NCI-H1092 treated with DMSO at 0.1 percent for 48 hours (cell line): Measurements from ENCODE around the gene C6orf136.

ENCODE experiments used
- DNase-seq: peaks from one replicate; lab custom pipeline; 2025; lab: John Stamatoyannopoulos, UW

The C6orf136 gene

DNA sequence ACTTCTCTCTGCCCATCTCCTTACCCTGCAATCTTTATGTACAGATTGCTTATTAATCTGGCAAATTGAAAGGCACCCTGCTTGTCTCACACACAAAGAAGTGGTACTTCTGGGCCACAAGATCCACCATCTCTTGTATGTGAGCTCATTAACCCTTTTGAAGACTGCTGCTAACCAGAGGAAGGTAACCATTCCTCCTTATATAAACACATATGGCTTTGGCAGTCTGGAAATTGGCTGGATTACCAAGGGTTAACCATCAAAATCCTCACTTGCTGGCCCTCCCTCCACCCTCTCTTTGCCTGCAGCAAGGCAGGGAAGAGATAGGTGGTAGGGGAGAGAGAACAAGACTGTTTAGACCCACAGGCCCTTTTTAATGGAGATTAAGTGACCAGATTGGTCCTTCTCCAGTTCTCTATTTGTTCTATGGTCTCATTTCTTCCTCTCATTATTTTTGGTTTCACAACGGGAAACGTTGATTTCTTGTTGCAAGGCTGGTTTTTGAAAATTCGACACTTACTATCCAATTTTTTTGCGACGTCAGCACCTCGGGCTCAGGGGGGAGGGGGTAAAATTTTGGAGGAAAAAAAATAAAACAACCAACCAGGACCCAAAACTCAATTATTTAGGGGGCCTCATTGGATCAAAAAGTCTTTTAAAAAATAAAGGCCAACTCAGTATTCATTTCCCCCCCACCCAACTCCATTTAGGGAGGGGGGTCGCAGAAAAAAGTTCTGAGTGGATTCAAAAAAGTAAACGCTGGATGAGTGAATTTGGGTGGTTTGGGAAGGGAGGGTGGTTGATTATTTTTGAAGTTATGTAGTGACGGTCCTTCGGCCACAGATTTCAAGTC lies 30.7 kb upstream of the C6orf136 start:
- DNase-seq, result no peak

DNA sequence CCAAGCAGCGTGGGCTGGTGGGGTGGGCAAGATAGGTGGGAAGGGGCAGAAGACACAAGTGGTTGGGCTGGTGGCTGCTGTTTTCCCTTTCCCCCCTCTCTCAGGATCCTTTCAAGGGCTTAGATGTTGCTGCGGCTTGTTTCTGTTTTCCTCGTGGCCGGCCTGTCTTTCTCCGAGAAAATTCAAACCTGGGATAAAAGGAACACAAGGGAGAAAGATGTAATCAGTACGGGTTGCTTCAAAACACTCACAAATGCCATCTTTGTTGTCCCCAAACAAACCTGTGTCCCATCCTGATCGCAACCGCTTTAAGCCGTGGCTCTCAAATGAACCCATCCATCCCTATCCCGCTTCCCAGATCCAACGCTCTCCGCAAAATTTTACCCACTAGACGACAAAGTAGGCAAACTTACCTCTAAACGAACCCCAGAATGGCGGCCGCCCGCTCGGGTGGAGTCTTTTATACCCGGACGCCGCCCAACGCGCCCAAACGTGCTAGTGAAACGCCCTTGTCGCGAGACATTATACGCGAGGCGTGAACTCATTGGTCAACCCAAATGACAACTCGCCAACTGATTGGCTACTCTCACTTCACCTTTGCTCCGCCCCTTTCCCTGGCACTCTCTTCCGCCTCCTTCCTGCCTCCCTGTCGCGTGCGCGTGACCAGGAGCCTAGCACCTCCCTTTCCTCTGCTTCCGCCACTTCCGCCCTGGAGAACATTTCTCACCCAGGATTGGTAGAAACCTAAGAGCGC lies 29.9 kb upstream of the C6orf136 start, which contains the start of gene PPP1R10:
PPP1R10 (minus strand) TSS at position 433 of the 754 bp plus-strand sequence. CDS start 7,299 bp downstream, outside the sequence.
- peak; percentile 99 for DNase-seq

DNA sequence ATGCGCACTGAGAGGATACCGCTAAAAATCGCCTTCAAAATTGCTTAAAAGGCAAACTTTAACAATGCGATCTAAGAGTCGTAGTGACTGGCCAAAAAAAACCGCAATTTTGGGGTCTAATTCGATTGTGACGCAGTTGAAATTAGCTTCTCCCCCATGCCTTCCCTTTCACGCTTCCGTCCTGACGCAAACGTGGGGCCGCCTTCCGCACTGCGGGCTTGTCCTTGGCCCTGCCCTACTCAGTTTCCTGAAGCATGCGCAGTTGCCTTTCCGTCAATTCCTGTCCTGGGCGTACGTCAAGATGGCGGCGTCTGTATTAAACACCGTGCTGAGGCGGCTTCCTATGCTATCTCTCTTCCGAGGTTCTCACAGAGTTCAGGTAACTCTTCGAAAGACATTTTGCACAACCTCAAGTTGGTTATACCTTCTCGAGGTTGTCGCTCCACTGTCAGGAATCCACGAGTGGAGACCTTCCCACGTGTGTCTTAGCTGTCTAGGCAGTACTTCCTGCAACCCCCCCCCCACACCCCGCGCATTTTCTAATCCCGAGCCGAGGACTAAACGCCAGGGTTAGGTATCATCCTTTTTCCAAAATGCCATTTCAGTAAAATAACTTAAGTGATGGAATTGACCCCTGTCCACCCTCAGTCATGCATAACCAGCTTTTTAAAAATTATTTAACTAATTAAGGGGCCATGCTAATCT lies 29.2 kb upstream of the C6orf136 start, which contains the start of gene MRPS18B:
MRPS18B (plus strand) TSS at position 276 of the 705 bp plus-strand sequence; CDS start at position 302, 26 bp downstream.
- peak; percentile 97 for DNase-seq

GRCh38 chr6:30618270-30618797 lies 28.6 kb upstream of the C6orf136 start:
- DNase-seq, result no peak

GRCh38 chr6:30619561-30619960 lies 27.4 kb upstream of the C6orf136 start:
- no peak for DNase-seq

- DNase-seq, result no peak
Measured at GRCh38 chr6:30625511-30625910, 21.4 kb upstream of the C6orf136 start.

DNA sequence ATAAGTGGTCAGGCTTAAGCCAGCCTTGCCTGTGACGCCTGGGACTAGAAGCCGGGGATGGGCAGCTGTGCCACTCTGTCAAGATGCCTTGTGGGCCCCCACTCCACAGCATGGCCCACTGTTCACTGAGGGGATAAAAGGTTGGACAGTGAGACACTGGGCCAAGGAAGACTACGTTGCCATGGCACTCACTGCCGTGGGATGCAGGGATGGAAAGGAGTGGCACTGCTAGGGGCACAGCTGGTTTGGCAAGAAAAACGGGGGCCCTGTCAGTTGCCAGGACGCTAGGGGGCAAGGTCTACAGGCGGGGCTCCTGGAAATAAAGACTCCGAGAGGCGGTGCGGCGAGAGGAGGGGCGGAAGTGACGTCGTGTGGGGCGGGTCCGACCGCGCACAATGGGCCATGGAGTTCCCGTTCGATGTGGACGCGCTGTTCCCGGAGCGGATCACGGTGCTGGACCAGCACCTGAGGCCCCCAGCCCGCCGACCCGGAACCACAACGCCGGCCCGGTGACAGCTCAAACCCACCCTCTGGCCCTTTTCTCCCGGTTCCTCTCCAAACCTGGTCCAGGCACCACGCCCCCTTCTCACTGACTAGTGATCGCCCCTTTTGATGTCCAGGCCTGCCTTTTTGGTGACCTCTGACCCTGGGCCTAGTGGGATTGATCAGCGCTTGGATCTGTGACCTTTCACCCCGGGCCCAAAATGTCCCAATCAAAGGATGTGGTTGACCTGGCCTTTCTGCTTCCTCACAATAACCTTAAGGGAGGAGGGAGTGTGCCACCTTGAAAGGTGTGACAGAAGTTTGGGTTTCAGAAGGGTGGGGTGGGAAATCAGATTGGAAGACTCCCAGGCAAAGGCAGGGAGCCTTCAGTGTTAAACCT lies 20.2 kb upstream of the C6orf136 start, which contains the start of gene ATAT1:
ATAT1 (plus strand) TSS at position 391 of the 883 bp plus-strand sequence.
- DNase-seq, result peak; percentile 56

DNA sequence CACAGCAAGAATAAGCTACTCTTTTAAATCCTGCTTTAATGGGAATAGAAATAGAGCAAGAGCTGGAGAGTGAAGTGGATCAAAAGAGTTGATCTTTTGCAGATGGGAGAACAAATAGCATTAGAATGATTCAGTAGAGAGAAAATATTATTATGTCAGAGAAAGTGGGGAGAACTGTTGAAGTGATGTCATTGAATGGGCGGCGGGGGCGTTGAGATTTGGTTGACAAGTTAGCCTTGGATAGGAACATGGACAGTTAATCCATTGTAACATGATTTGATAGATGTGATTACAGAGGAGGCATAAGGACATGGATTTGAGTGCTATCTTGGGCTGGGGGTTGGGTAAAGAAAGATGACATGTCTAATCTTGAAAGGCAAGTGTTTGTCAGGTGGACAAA lies 11.1 kb upstream of the C6orf136 start:
- DNase-seq, result no peak

GRCh38 chr6:30640481-30640880 lies 6.5 kb upstream of the C6orf136 start:
- no peak for DNase-seq

GRCh38 chr6:30641048-30641447 lies 5.9 kb upstream of the C6orf136 start:
- DNase-seq, result no peak

- no peak for DNase-seq
Measured at GRCh38 chr6:30643656-30644055, 3.3 kb upstream of the C6orf136 start.

DNA sequence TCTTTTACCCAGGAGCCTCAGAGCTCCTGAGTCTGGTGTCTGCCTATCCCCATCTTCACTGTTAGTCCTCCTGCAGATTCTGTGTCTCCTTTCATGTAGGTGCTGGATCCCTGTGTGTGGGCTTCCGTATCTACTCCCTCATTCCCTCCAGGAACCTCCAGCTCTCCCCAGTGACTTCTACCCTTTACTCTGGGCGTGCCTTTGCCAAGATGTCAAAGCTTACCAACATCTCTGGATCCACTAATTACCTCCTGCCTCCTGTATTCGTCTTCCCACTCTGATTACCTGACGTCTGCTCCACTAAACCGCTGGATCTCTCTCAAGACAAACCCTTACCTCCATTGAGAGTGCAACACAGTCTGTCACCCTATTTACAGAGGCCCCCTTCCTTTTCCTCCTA lies 2.2 kb upstream of the C6orf136 start:
- DNase-seq, result no peak

DNA sequence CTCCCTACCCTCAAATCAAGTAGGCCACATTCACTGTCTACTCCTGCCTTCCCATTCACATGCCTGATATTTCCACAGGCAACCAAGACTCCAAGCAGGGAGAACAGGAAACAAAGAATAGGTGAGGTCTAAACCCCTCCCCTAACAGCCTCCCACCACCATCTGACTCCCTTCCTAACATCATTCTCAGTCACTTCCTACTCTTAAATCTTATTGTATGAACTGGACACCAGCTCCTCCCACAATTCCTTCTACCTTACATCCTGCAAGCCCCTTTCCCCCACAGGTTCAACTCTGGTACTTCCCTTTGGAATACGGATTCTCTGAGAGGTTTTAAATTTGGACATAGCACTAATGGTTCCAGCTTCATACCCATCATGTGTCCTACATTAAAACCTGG lies 944 bp upstream of the C6orf136 start:
- no peak for DNase-seq

GRCh38 chr6:30647242-30648116 lies 546 bp downstream of the C6orf136 start:
- peak; percentile 85 for DNase-seq

DNA sequence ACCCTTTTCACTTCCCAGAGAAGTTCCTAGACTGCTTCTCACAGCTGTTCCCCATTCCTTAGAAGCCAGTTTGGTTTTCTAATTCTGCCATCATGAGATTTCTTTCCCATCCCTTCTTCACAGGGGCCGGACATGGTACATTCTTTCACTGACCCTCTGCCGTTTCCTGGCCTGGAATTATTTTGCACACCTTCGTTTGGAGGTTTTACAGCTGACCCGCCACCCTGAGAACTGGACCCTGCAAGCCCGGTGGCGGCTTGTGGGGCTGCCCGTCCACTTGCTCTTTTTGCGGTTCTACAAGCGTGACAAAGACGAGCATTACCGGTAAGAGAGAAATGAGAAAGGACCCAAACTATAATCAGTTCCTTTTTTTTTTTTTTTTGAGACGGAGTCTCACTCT lies 4.2 kb downstream of the C6orf136 start:
- no peak for DNase-seq

GRCh38 chr6:30654798-30655742 lies 8.1 kb downstream of the C6orf136 start:
- no peak for DNase-seq

GRCh38 chr6:30655743-30656094 lies 8.8 kb downstream of the C6orf136 start:
- no peak for DNase-seq

GRCh38 chr6:30656513-30656912 lies 9.6 kb downstream of the C6orf136 start:
- DNase-seq, result no peak

DNA sequence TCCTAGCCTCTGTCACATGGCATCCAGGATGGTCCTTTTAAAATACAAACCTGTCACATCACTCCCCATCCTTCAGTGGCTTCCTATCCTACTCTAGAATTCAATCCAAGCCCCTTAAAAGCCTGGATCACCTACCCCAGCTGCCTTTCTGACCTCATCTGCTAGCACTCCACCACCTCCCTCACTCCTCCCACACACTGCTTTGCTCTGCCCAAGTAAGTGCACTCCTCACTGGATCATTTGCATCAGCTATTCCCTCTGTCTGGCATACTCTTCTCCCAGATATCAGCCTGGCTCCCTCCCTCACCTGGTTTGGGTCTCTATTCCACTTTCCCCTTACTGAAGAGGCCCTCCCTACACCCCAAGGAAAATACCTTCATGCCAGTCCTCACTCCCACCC lies 10.5 kb downstream of the C6orf136 start:
- no peak for DNase-seq
